SK-N-SH treated with all-trans-retinoic acid at 6 μM for 48 hours (cell line): ENCODE results near the gene IWS1.

Experiments
- ARNTL ChIP-seq: fragments of 450-650 bp; formaldehyde crosslinking; IDR thresholded peaks from 2 replicates; pipeline ENCODE4 v1.5.0; 2020; ENCODE audit warnings: low read depth, mild to moderate bottlenecking, moderate library complexity, borderline replicate concordance
- BACH2 ChIP-seq: fragments of 250-450 bp; sonication (Bioruptor Pico); IDR thresholded peaks from 2 replicates; pipeline ENCODE4 v1.9.0; 2021; ENCODE audit warnings: mild to moderate bottlenecking, borderline replicate concordance
- CSDC2 ChIP-seq: fragments of 250-450 bp; sonication (Bioruptor Pico); IDR thresholded peaks from 2 replicates; pipeline ENCODE4 v1.5.0; 2020; ENCODE audit warnings: mild to moderate bottlenecking, moderate library complexity
- ESRRG ChIP-seq: fragments of 250-450 bp; sonication (Bioruptor Pico); IDR thresholded peaks from 2 replicates; pipeline ENCODE4 v1.6.1; 2021; ENCODE audit warnings: mild to moderate bottlenecking
- GLIS3 ChIP-seq: fragments of 250-450 bp; sonication (Bioruptor Pico); IDR thresholded peaks from 2 replicates; pipeline ENCODE4 v1.5.0; 2020; ENCODE audit warnings: mild to moderate bottlenecking, moderate library complexity
- ISL1 ChIP-seq: fragments of 250-450 bp; sonication (Bioruptor Pico); IDR thresholded peaks from 2 replicates; pipeline ENCODE4 v2.1.2; 2022; ENCODE audit warnings: mild to moderate bottlenecking, moderate library complexity
- RARB ChIP-seq: fragments of 250-450 bp; sonication (Bioruptor Pico); IDR thresholded peaks from 2 replicates; pipeline ENCODE4 v1.8.0; 2021; ENCODE audit warnings: mild to moderate bottlenecking, moderate library complexity
- SNAI2 ChIP-seq: fragments of 250-450 bp; sonication (Bioruptor Pico); IDR thresholded peaks from 2 replicates; pipeline ENCODE4 v1.5.0; 2020; ENCODE audit warnings: mild to moderate bottlenecking, moderate library complexity
- TOX ChIP-seq: fragments of 250-450 bp; sonication (Bioruptor Pico); IDR thresholded peaks from 2 replicates; pipeline ENCODE4 v1.8.0; 2021; ENCODE audit warnings: mild to moderate bottlenecking, moderate library complexity, borderline replicate concordance
- ZFP3 ChIP-seq: fragments of 250-450 bp; sonication (Bioruptor Pico); IDR thresholded peaks from 2 replicates; pipeline ENCODE4 v1.5.0; 2020; ENCODE audit warnings: mild to moderate bottlenecking, moderate library complexity
- ZFP30 ChIP-seq: fragments of 450-650 bp; formaldehyde crosslinking; IDR thresholded peaks from 2 replicates; pipeline ENCODE4 v1.5.0; 2022; ENCODE audit warnings: mild to moderate bottlenecking, moderate library complexity
- ZNF70 ChIP-seq: fragments of 450-650 bp; formaldehyde crosslinking; IDR thresholded peaks from 2 replicates; pipeline ENCODE4 v1.5.0; 2020; ENCODE audit warnings: mild to moderate bottlenecking, moderate library complexity
- TF ChIP-seq, protein P1 (sequence below): fragments of 250-450 bp; sonication (Bioruptor Pico); IDR thresholded peaks from 2 replicates; pipeline ENCODE4 v1.5.1; 2020; ENCODE audit warnings: low read depth, mild to moderate bottlenecking, moderate library complexity
- TF ChIP-seq, protein P2 (sequence below): fragments of 250-450 bp; sonication (Bioruptor Pico); IDR thresholded peaks from 2 replicates; pipeline ENCODE4 v1.8.0; 2020; ENCODE audit warnings: mild to moderate bottlenecking, moderate library complexity, borderline replicate concordance

DNA sequence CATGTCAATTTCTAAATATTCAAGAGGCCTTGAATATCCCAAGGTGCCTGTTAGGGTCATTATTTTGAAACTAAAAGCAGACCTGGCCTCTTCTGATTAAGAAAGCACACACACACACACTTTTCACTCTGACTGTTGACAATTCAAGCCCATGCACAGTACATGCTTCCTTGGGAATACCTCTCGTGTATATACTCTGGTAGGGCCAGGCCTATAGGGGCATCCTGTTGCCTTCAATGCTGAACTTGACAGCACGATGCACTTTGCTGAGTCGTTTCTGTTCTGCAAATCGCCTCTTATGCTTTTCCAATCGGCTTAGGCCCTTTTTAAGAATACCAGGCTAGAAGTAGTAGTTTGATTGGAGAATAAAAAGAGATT, 40.6 kb downstream of the IWS1 start:
- TF ChIP-seq, protein P1, sequence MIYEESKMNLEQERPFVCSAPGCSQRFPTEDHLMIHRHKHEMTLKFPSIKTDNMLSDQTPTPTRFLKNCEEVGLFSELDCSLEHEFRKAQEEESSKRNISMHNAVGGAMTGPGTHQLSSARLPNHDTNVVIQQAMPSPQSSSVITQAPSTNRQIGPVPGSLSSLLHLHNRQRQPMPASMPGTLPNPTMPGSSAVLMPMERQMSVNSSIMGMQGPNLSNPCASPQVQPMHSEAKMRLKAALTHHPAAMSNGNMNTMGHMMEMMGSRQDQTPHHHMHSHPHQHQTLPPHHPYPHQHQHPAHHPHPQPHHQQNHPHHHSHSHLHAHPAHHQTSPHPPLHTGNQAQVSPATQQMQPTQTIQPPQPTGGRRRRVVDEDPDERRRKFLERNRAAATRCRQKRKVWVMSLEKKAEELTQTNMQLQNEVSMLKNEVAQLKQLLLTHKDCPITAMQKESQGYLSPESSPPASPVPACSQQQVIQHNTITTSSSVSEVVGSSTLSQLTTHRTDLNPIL (CRISPR knock-in tag), result no peak
- TF ChIP-seq CSDC2 (CRISPR knock-in tag) (no peak), ESRRG (CRISPR knock-in tag) (no peak), GLIS3 (CRISPR knock-in tag) (no peak), RARB (no peak), ZFP30 (CRISPR knock-in tag) (no peak), BACH2 (CRISPR knock-in tag) (no peak), TOX (CRISPR knock-in tag) (no peak), ZNF70 (CRISPR knock-in tag) (no peak), ISL1 (CRISPR knock-in tag) (no peak), ZFP3 (CRISPR knock-in tag) (no peak), ARNTL (CRISPR knock-in tag) (no peak), SNAI2 (CRISPR knock-in tag) (no peak)
- TF ChIP-seq, protein P2, sequence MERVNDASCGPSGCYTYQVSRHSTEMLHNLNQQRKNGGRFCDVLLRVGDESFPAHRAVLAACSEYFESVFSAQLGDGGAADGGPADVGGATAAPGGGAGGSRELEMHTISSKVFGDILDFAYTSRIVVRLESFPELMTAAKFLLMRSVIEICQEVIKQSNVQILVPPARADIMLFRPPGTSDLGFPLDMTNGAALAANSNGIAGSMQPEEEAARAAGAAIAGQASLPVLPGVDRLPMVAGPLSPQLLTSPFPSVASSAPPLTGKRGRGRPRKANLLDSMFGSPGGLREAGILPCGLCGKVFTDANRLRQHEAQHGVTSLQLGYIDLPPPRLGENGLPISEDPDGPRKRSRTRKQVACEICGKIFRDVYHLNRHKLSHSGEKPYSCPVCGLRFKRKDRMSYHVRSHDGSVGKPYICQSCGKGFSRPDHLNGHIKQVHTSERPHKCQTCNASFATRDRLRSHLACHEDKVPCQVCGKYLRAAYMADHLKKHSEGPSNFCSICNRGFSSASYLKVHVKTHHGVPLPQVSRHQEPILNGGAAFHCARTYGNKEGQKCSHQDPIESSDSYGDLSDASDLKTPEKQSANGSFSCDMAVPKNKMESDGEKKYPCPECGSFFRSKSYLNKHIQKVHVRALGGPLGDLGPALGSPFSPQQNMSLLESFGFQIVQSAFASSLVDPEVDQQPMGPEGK, result no peak
